MM.1S (cell line): ENCODE data around the gene ACAT2.

Source experiments
- DNase-seq: peaks from one replicate; pipeline ENCODE4 v3.0.0-alpha.2; 2015
- H2AFZ ChIP-seq: fragments of 300-600 bp; sonication (generic); 2 replicates; pipeline ENCODE4 v1.6.0; 2016; ENCODE audit warnings: antibody characterized with exemption, low read length
- H3F3A ChIP-seq: fragments of 300-600 bp; sonication (generic); 2 replicates; pipeline ENCODE4 v1.6.1; 2016; ENCODE audit warnings: mild to moderate bottlenecking, antibody characterized with exemption, low read length, moderate library complexity, mixed read lengths; ENCODE audit not compliant: insufficient read depth
- H3K27ac ChIP-seq: fragments of 300-600 bp; sonication (generic); 2 replicates; pipeline ENCODE4 v1.5.1; 2016; ENCODE audit warnings: mild to moderate bottlenecking, low read length
- H3K27me3 ChIP-seq: fragments of 300-600 bp; sonication (generic); replicated peaks from 2 replicates; pipeline ENCODE4 v1.6.0; 2016; ENCODE audit warnings: low read length; ENCODE audit not compliant: insufficient read depth
- H3K36me3 ChIP-seq: fragments of 300-600 bp; sonication (generic); replicated peaks from 2 replicates; pipeline ENCODE4 v1.6.1; 2016; ENCODE audit warnings: mild to moderate bottlenecking, low read length, mixed read lengths; ENCODE audit not compliant: insufficient read depth
- H3K4me1 ChIP-seq: fragments of 300-600 bp; sonication (generic); 2 replicates; pipeline ENCODE4 v1.6.1; 2016; ENCODE audit warnings: low read length, mixed read lengths
- H3K4me2 ChIP-seq: fragments of 300-600 bp; sonication (generic); 2 replicates; pipeline ENCODE4 v1.6.0; 2016; ENCODE audit warnings: low read depth, low read length
- H3K4me3 ChIP-seq: fragments of 300-600 bp; sonication (generic); 2 replicates; pipeline ENCODE4 v1.5.1; 2016; ENCODE audit warnings: low read length, mixed read lengths
- H3K79me2 ChIP-seq: fragments of 300-600 bp; sonication (generic); 2 replicates; pipeline ENCODE4 v1.6.1; 2016; ENCODE audit warnings: mixed run types, low read length, mixed read lengths
- H3K9ac ChIP-seq: fragments of 300-600 bp; sonication (generic); 2 replicates; pipeline ENCODE4 v1.6.1; 2016; ENCODE audit warnings: low read length, mixed read lengths
- H3K9me2 ChIP-seq: fragments of 300-600 bp; sonication (generic); replicated peaks from 2 replicates; pipeline ENCODE4 v1.6.1; 2016; ENCODE audit warnings: mild to moderate bottlenecking, low read length, mixed read lengths; ENCODE audit not compliant: insufficient read depth
- H3K9me3 ChIP-seq: fragments of 300-600 bp; sonication (generic); replicated peaks from 2 replicates; pipeline ENCODE4 v1.6.1; 2016; ENCODE audit warnings: mild to moderate bottlenecking, low read length, mixed read lengths; ENCODE audit not compliant: insufficient read depth
- H4K20me1 ChIP-seq: fragments of 300-600 bp; sonication (generic); 2 replicates; pipeline ENCODE4 v1.6.1; 2016; ENCODE audit warnings: mild to moderate bottlenecking, low read length, moderate library complexity, mixed read lengths; ENCODE audit not compliant: insufficient read depth
- CTCF ChIP-seq: fragments of 300-600 bp; sonication (generic); IDR thresholded peaks from 2 replicates; pipeline ENCODE4 v1.5.1; 2016; ENCODE audit warnings: antibody characterized with exemption, low read length, mixed read lengths
- EZH2 ChIP-seq: fragments of 300-600 bp; sonication (generic); optimal IDR thresholded peaks from 2 replicates; pipeline ENCODE3; 2017; ENCODE audit warnings: low read depth, mild to moderate bottlenecking, antibody characterized with exemption, low read length, mixed read lengths
- EZH2phosphoT487 ChIP-seq: fragments of 300-600 bp; sonication (generic); IDR thresholded peaks from 2 replicates; pipeline ENCODE4 v1.6.1; 2018; ENCODE audit warnings: antibody characterized with exemption, low read length

ACAT2 gene

GRCh38 chr6:159756508-159756907, 5.3 kb upstream of the ACAT2 start:
- TF ChIP-seq EZH2: no peak
- TF ChIP-seq CTCF: no peak
- no peak for TF ChIP-seq EZH2phosphoT487
- no peaks in the 10 kb centered on the region for H3K9me2 ChIP-seq
- no peak for DNase-seq
- H3K27me3 ChIP-seq: no peaks in the 10 kb centered on the region
- no peak overlapping the region for H3K9ac ChIP-seq
- H4K20me1 ChIP-seq: no peaks in the 10 kb centered on the region; the same call in 1 of the 2 replicates
- H3K4me3 ChIP-seq: no peak overlapping the region
- H3K4me1 ChIP-seq: no peaks in the 10 kb centered on the region
- no peaks in the 10 kb centered on the region for H3K36me3 ChIP-seq
- no peaks in the 10 kb centered on the region for H3K79me2 ChIP-seq
- no peak overlapping the region for H2AFZ ChIP-seq
- no peaks in the 10 kb centered on the region for H3K9me3 ChIP-seq
- peaks cover 12% of the 10 kb centered on the region for H3F3A ChIP-seq
- H3K4me2 ChIP-seq: no peak overlapping the region
- no peak overlapping the region for H3K27ac ChIP-seq

- Histone ChIP-seq H3K9me2 (no peaks in the 10 kb centered on the region), H3K4me2 (no peak overlapping the region), H3K9me3 (no peaks in the 10 kb centered on the region), H3K4me3 (no peak overlapping the region), H3K27me3 (no peaks in the 10 kb centered on the region), H3K4me1 (no peaks in the 10 kb centered on the region), H3K36me3 (no peaks in the 10 kb centered on the region), H3K79me2 (peaks cover 3% of the 10 kb centered on the region; the same call in 1 of the 2 replicates), H3K9ac (no peak overlapping the region), H3F3A (peaks cover 12% of the 10 kb centered on the region), H2AFZ (no peak overlapping the region), H4K20me1 (no peaks in the 10 kb centered on the region), H3K27ac (no peak overlapping the region)
- DNase-seq: no peak
- TF ChIP-seq CTCF: no peak
- TF ChIP-seq EZH2phosphoT487: no peak
- TF ChIP-seq EZH2: no peak
Observed at GRCh38 chr6:159758031-159759001, 3.5 kb upstream of the ACAT2 start.

- H3K4me3 ChIP-seq: no peak overlapping the region
- no peaks in the 10 kb centered on the region for H4K20me1 ChIP-seq
- no peaks in the 10 kb centered on the region for H3K4me1 ChIP-seq
- no peak for DNase-seq
- no peaks in the 10 kb centered on the region for H3K27me3 ChIP-seq
- no peak overlapping the region for H3K27ac ChIP-seq
- H3K9me3 ChIP-seq: no peaks in the 10 kb centered on the region
- no peak overlapping the region for H2AFZ ChIP-seq
- no peaks in the 10 kb centered on the region for H3K36me3 ChIP-seq
- peaks cover 12% of the 10 kb centered on the region for H3F3A ChIP-seq
- TF ChIP-seq CTCF (no peak), EZH2 (no peak), EZH2phosphoT487 (no peak)
- H3K4me2 ChIP-seq: no peak overlapping the region
- H3K79me2 ChIP-seq: peaks cover 3% of the 10 kb centered on the region; the same call in 1 of the 2 replicates
- H3K9me2 ChIP-seq: no peaks in the 10 kb centered on the region
- H3K9ac ChIP-seq: no peak overlapping the region
Observed at GRCh38 chr6:159759645-159760044, 2.2 kb upstream of the ACAT2 start.
